NCI-H1436 (cell line): ENCODE data around the gene ATAD3A.
"Not testable (repeated sequence)": the region's sequence is repeated elsewhere in the genome, so short reads cannot be mapped to it uniquely, and the experiment has no call there.

Experiments used
- DNase-seq: peaks from one replicate; lab custom pipeline; 2025; lab: John Stamatoyannopoulos, UW

ATAD3A gene

DNA sequence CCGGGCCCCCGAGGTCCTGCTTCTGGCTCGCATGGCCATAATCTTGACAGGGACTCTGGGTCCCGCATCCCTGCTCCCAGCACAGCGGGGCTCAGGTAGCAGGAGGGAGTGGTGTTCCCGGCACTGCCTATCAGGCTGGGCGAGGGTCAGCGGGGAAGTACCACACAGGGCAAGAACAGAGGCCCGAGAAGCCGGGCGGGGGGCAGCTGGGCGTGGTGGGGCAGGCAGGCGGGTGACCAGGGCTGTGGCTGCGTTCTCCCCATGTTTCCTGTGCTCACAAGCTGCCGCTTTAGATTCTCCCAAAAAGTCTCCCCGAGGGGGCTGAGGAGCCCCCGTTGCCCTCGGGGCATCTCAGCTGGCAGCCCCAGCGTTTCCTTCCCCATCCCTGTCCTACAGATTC lies 22.1 kb upstream of the ATAD3A start:
- no peak for DNase-seq

DNA sequence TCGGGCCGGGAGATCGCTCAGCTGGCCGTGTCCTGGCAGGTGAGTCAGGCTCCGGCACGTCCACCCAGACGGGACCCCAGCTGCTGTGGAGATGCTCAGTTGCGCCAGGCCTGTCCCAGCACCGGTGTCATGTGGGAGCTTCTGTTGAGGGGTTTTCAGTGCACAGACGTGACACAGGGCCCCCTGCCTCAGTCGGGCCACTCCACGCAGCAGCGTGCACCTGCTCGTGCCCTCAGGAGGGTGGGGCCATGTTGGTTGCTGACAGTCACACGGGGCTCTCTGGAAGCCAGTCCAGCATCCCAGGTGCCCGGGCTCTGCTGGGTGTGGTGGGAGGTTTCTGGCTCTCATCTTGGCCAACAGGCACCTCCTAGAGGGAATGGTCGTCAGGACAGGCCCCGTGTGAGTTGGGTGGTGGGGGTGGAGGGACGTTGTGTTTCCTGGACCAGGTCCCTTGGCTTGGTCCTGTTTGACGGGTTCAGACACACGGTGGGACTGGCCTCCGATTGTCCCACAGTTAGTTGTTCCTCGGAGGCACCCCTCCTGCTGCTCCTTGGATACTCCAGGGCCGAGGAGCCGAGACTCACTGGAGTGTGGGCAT lies 21.2 kb upstream of the ATAD3A start:
- no peak for DNase-seq

DNA sequence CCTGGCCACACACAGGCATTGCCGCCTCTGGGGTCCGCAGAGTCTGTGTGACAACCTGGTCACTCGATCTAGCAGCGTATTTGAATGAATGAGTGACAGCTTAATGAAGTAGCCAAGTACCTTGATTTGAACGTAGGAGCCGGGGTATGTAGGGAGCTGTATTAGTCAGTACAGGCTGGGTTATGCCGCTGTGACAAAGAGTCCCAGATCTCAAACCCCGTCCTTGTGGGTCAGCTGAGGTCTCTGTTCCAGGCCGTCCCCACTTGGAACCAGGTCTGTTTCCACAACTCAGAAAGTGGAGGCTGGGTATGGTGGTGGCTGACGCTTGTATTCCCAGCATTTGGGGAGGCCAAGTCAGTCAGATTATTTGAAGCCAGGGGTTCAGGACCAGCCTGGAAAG lies 20.4 kb upstream of the ATAD3A start:
- no peak for DNase-seq

DNA sequence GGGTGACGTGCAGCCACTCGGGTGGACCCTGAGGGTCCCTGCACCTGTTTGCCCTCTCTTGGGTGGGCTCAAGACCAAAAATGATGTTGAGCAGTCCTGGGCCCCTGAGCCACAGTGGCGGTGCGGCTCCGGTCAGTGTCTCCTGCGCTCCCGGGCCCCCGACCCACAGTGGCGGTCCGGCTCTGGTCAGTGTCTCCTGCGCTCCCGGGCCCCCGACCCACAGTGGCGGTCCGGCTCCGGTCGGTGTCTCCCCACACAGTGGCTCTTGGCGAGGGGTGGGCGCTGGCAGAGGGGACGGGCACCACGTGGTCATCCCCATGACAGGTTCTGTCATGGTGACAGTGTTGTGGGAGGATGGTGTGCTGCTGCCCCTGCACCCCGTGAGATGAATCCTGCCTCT lies 17.7 kb upstream of the ATAD3A start:
- not testable (repeated sequence) for DNase-seq

DNA sequence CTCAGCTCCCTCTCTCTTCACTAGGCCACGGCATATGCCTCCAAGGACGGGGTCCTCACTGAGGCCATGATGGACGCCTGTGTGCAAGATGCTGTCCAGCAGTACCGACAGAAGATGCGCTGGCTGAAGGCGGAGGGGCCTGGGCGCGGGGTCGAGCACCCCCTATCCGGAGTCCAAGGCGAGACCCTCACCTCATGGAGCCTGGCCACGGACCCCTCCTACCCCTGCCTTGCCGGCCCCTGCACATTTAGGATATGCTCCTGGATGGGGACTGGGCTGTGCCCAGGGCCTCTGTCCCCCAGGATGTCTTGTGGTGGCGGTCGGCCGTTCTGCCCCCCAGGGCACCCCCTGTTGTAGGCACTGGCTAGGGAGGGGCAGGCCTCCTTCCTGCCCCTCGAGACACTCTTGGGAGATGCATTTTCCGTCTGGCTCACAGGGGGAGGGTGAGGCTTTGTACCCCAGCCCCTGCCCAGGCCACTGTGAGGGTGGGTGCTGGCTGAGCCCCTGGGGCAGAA lies 16.4 kb upstream of the ATAD3A start:
- not testable (repeated sequence) for DNase-seq

DNA sequence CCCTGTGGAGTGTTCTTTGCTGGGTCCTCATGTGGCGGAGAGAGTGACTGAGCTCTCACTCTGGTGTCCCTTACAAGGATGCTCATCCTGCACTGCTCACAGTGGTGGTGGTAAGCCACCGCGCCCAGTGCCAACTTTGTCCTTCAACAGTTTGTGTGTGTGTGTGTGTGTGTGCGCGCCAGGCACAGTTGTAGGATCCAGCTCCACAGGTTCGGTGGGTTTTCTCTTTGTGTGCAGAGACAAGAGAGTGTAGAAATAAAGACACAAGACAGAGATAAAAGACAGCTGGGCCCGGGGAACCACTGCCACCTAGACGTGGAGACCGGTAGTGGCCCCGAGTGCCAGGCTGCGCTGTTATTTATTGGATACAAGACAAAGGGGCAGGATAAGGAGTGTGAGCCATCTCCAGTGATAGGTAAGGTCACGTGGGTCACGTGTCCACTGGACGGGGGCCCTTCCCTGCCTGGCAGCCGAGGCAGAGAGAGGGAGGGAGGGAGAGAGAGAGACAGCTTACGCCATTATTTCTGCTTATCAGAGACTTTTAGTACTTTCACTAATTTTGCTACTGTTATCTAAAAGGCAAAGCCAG lies 7.1 kb upstream of the ATAD3A start:
- DNase-seq = peak; percentile 59

DNA sequence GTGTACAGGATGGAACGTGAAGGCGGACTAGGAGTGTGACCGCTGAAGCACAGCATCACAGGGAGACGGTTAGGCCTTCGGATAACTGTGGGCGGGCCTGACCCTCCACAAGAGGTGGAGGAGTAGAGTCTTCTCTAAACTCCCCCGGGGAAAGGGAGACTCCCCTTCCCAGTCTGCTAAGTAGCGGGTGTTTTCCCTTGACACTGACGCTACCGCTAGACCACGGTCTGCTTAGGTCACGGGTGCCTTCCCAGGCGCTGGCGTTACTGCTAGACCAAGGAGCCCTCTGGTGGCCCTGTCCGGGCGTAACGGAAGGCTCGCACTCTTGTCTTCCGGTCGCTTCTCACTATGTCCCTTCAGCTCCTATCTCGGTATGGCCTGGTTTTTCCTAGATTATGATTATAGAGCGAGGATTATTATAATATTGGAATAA lies 6.6 kb upstream of the ATAD3A start:
- peak; percentile 11 for DNase-seq

DNA sequence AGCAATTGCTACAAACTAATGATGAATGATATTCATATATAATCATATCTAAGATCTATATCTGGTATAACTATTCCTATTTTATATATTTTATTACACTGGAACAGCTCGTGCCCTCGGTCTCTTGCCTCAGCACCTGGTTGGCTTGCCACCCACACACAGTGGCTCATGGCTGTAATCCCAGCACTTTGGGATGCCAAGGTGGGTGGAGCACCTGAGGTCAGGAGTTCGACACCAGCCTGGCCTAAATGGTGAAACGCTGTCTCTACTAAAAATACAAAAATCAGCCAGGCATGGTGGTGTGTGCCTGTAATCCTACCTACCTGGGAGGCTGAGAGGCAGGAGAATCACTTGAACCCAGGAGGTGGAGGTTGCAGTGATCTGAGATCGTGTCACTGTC lies 6.2 kb upstream of the ATAD3A start:
- not testable (repeated sequence) for DNase-seq

DNA sequence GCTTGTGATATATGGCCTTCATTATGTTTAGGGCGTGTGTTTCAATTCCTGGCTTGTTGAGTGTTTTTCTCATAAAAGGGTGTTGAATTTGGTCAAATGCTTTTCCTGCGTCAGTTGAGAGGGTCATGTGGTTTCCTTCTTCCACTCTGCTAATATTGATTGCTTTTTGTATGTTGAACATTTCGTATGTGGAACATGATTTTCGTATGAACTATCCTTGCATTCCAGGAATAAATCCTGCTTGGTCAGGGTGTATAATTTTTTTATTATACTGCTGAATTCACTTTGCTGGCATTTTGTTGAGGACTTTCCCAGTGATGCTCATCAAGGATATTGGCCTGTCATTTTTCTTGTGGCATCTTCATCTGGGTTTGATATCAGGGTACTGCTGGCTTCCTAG lies 4.7 kb upstream of the ATAD3A start:
- DNase-seq = no peak

DNA sequence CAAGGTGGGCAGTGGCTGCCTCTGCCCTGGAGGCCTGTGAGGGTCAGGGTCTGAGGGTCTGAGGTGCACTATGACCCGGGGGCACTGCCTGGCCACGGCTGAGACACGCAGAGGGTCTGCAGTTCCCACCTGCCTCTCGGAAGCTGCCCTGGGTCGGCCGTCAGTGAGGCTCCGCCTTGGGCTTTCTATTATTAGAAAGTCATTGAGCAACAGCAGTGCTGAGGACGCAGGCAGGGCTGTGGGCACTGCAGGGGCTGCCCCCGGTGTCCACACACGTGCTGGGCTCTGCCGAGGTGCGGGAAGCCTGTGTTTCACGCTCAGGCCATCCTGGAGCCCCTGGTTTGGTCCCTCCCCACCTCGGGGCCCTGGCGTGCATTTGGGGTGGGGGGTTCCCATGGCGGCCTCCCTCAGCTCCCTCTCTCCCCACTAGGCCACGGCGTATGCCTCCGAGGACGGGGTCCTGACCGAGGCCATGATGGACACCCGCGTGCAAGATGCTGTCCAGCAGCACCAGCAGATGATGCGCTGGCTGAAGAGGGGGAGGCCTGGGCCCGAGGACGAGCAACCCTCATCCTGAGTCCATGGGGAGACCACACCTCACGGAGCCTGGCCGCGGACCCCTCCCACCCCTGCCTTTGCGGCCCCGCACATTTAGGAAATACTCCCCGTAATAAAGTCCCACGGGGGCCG lies 3.0 kb upstream of the ATAD3A start:
- not testable (repeated sequence) for DNase-seq

DNA sequence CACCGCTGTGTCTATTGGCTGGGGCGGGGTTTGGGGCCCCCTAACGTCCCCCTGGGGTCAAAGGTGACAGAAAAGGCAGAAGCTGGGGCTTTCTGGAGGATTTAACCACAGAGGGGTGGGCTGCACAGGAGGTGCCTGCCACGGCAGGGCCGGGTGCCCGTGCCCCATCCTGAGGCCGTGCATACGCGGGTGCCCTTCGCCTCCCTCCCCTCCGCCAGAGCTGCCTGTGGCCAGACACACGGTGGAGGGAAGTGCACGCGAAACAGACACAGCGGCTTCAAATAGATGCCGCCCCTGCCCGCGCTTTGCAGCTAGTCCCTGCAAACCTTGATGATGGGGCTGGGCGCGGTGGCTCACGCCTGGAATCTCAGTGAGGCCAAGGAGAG lies 2.5 kb upstream of the ATAD3A start:
- DNase-seq = not testable (repeated sequence)

DNA sequence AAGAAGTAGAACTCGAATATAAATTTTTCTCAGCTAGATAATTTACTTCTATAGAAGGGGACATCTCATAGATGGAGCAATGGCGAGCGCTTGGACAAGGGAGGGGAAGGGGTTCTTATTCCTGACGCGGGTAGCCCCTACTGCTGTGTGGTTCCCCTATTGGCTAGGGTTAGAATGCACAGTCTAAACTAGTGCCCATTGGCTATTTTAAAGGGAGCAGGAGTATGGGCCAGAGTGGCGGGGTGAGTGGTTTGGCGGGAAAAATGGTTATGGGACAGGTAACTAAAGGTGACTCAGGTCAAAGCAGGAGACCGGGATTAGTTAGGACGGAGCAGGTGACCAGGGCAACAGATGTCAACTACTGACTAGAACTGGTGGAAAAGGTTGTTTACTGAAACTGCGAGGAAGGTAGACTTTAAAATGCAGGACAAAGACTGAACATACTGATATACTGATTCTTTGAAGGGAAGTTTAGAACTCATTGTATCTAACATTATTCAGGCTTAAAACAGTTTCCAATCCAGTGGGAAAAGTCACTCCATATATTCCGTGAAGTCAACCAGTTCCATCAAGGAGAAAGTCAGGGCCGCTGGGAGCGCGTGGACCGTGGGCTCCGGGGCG lies 940 bp upstream of the ATAD3A start:
- peak; percentile 9 for DNase-seq

DNA sequence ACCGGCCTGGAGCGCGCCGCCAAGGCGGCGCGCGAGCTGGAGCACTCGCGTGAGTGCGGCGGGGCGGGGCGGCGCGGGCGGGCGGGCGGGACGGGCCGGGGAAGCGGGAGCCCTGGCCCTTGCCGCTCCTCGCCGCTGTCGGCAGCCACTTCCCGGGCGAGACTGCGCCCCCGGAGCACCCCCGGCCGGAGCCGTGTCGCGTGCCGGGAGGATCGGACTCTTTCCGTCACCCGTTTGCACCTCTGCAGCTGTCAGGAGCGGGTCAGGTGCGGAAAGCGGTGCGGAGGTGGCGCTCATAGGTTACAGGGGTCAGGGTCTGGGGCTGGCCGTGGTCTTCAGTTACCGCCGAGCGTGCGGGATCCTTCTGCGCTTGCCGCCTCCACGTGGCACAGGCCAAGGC lies 463 bp downstream of the ATAD3A start:
- DNase-seq = not testable (repeated sequence)

DNA sequence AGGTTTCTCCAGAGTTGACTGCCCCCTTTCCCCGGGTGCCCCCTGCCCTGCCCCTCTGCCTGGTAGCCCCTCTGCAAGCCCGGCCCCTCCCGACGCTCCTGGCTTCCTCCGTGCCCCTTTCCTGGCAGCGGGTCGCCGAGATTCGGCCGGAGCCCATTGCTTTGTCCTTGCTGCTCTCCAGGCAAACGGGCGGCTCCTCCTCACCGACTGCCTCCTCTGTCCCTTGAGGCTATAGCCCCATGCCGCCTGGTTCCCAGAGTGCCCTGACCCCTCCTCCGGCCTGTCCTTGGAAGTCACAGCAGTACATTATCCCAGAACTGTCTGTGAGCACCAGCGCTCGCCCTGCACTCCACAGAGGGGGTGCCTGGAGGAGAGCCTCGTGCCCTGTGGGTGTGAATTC lies 1.7 kb downstream of the ATAD3A start:
- DNase-seq = not testable (repeated sequence)

DNA sequence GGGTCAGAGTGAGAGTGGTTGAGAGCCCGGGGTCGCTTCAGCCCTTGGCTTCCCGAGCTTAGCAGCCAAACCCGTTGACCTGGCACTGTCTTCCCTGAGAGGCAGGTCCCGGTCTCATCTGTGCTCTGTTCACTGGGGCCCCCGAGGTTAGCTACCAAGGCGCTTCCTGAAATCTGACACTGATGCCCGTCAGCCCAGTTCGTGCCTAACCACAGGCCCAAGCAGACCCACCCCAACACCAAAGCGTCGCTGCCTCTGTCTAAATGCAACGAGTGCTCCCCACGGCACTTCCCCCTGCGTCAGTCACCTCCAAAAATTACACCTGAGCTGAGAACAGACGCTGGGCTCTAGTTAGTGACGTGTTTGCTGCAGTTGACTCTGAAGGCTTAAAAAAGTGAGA lies 2.4 kb downstream of the ATAD3A start:
- DNase-seq = not testable (repeated sequence)

DNA sequence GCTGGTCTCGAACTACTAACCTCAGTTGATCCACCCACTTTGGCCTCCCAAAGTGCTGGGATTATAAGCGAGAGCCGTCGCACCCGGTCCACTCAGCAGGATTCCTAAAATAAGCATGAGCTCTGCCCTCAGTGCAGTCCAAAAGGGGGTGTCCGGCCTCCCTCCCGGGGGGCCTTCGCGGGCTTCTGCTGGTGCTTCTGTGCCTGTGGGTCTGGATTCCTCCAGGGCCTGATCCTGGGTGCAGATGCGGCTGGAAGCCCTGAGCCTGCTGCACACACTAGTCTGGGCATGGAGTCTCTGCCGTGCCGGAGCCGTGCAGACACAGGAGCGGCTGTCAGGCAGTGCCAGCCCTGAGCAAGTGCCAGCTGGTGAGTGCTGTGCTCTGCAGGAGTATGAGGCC lies 5.0 kb downstream of the ATAD3A start:
- not testable (repeated sequence) for DNase-seq

DNA sequence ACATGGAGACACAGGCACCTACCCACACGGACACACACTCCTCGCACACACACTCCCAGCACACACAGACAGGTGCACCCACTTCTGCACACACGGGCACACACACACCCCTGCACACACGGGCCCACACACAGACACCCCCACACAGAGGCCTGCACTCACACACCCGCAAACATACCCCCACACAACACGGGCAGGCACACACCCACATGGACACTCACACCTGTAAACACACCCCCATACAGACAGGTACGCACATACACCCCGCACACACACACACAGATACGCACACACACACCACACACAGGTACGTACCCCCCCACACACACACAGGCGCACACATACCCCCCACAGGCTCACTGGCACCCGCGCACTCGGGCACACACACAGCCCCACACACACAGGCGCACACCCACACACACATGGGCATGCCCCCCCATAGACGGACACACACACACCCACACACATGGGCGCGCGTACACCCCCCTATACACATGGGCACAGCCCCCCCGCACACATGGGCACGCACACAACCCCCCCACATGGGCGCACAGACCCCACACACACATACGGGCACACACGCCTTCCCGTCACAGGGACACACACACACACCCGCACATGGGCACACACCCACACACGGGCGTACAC lies 6.1 kb downstream of the ATAD3A start:
- no peak for DNase-seq

DNA sequence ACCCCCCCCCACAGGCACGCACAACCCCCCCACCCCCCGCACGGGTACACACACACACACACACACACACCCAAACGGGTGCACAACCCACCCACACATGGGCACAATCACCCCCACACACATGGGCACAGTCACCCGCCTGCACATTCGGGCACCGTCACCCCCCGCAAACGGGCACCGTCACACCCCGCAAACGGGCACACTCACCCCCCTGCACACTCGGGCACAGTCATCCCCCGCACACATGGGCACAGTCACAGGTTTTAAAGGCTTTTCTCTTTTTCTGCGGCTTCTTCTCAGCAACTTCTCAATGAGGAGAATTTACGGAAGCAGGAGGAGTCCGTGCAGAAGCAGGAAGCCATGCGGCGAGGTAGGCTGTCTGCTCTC lies 6.7 kb downstream of the ATAD3A start:
- DNase-seq = not testable (repeated sequence)

DNA sequence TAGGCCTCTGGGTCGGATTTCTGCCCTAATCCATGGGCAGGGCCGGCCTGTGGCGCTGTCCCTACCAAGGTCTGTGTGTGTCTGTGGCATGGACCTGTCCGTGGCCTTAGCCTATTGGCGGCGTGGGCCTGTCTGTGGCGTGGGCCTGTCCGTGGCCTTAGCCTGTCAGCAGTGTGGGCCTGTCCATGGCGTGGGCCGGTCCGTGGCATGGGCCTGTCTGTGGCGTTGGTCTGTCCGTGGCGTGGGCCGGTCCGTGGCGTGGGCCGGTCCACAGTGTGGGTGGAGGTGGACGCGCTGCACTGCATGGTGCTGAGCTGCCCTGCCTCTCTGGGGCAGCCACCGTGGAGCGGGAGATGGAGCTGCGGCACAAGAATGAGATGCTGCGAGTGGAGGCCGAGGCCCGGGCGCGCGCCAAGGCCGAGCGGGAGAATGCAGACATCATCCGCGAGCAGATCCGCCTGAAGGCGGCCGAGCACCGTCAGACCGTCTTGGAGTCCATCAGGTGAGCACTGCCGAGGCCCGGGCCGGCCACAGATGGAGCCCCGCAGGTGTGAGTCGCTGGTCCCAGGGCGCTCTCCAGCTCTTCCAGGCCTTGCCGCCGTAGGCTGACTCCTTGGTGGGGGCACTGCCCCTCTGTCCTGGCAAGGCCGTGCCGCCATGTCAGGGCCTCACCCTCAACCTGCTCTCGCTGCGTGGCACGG lies 8.0 kb downstream of the ATAD3A start:
- not testable (repeated sequence) for DNase-seq

DNA sequence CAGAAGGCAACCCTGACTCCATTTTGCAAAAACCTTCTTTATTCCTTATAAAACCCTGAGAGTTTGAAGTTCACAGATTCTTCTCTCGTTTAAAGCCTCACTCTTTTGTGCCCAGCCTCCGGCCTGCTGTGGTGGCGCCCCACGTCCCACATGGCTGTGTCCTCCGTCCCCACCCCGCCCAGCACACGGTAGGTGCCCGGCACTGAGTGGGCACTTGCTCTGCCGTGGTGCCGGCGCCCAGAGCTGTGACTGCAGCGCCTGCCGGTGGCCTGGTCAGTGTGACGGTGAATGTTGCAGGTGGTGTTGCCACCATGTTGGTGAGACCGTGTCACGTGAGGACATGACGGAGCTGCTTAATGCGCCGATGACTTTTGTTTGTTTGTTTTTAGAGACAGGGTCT lies 9.4 kb downstream of the ATAD3A start:
- no peak for DNase-seq

DNA sequence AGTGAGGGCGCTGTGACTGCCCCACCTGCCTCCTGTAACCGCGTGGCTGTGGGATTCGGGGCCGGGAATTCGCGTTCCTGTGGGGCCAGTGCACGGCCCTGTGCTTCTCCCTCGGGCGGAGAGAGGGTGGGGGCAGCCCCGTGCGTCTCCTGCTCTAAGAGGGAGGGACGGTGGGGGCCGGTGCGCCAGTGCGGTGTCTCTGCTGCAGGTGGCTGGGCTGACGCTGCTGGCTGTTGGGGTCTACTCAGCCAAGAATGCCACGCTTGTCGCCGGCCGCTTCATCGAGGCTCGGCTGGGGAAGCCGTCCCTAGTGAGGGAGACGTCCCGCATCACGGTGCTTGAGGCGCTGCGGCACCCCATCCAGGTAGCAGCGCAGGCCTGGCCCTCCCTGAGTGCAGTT lies 10.6 kb downstream of the ATAD3A start:
- DNase-seq = not testable (repeated sequence)

DNA sequence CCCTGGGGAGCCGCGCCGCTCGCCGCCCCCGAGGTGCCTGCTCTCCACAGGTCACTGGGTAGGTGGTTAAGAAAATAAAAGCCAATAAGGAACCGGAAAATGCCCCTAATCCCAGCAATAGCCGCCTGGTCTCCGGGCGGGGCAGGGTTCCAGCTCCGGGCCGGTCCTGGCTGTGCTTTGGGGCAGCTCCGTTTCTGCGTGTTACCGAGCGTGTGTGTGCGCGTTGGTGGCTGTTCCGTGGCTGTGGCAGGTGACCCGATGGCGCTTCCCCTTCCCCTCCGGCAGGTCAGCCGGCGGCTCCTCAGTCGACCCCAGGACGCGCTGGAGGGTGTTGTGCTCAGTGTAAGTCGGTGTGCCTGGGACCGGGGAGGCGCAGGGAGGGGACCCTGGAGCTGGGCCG lies 11.3 kb downstream of the ATAD3A start:
- DNase-seq = not testable (repeated sequence)
